Left renal cortex interstitium (tissue), 4 donors: Measurements from ENCODE around the gene NUDT14. TPM values are rescaled to one million over a fixed set of nuclear protein-coding genes. Genes with fewer than 3 reads are reported as not detected.

Experiments
- DNase-seq, 4 donors: peaks; one replicate each; pipeline ENCODE4 v3.0.0-alpha.2; 2013; ENCODE audit warnings: low read depth in 4 of 4, low spot score in 2 of 4, missing footprints in 1 of 4
- polyA plus RNA-seq, 4 donors: library from polyadenylated mRNA; unstranded; fragments of 120-200 nt; gene quantifications; one replicate each; pipeline ENCODE4 v1.2.1, GENCODE V29; 2013; ENCODE audit not compliant: insufficient read length in 4 of 4

Gene NUDT14
- 10 to 100 TPM; 21.5 to 42.8 (median 34.5) TPM for polyA plus RNA-seq

DNA sequence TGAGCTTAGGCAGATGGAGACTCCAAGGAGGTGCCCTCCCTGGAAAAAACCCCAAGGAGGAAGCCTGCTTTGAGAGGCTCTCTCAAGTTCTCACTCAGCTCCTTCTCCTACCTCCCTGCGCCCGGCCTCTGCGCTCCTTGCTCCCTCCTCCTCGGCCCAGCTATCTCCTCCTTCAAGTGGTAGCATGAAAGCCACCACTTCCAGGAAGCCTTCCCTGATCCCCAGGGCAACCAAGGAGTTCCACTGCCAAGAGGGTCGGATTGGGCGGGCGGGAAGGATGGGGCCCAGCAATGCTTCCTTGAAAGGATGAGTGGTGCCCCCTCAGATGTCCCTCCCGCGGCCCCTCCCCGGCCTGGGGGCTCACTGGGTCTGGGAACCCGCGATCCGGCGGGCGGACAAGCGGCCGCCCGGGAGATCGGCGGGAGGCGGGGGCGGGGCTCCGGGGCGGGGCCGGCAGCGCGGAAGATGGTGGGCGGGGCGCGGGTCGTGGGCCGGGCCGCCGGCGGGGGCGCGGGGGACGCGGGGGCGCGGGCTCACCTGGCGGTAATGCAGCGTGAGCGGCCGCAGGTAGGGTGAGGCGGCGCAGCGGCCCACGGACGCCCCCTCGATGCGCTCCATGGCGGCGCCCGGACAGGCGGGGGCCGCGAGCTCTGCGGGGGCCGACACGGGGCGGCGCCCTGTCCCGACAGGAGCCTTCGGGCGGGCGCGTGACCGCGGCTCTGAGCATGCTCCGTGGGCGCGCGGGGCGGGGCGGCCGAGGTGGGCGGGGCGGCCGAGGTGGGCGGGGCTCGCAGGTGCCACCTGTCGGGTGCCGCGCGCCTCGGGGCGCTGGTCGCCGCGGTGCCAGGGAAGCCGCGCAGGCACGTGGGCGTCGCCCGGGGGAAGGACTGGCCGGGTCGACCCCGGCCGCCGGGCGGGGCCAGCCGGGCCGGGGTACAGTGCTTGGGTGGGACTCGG lies at the start of gene NUDT14:
NUDT14 (minus strand) TSS at position 721 of the 957 bp plus-strand sequence; CDS start at position 618, 103 bp downstream.
- no peak for DNase-seq

DNA sequence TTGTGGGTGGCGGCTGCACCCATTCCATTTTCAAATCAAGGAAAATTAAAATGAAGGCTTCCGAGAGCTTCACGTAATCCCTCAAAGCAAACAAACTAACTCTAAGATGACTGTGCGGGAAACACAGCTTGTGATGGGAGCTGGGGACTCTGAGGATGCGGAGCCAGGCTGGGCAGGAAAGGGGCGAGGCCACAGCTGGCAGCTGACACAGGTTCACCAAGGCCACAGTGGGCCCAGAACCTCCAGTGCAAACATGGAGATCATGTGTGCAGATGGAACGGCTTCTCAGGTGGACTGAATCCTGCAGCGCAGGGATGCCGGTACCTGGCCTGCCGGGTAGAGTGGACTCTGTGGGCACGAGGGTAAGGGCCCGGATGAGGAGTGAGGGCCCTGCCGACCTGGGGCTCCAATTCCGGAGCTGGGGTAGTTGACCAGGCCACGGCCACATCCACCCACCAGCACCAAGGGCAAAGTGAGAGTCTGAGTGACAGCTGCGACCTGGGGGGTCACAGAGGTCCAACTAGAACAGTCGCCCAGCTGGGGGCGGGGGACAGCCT lies 48.1 kb upstream of the NUDT14 start:
- DNase-seq = no peak

DNA sequence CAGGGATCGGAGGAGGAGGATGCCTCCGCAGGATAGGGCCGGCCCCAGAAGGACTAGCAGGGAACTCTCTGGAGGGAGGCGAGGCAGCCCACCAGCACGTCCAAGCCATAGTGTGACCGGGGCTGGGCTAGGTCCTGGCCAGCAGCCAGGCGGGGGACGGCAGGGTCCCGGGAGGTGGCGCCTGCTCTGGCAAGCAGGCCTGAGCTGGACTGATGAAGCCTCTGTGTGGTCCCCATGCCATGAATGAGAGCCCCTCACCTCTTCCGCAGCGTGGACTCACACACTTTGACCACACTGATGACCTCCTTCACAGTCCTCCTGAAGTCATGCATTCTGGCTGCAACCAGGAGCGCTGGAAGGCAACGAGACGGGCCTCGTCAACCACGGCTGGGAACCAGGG lies 47.5 kb upstream of the NUDT14 start:
- no peak for DNase-seq

DNA sequence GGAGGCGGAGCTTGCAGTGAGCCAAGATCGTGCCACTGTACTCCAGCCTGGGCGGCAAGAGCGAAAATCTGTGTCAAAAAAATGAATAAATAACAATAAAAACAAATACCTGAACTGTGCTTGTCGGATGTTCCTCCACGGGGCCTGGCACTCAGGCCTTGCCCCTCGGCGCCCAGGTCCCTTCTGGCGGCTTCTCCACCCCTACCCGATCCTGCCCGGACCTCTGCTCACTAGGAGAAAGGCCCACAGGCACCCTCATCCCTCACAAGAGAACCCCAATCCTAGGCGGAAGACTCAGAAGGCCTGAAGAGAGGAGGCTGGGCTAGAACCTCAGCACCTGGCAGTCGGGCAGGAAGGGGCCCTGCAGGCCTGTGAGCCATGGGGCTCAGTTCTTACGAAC lies 46.2 kb upstream of the NUDT14 start:
- DNase-seq = no peak

DNA sequence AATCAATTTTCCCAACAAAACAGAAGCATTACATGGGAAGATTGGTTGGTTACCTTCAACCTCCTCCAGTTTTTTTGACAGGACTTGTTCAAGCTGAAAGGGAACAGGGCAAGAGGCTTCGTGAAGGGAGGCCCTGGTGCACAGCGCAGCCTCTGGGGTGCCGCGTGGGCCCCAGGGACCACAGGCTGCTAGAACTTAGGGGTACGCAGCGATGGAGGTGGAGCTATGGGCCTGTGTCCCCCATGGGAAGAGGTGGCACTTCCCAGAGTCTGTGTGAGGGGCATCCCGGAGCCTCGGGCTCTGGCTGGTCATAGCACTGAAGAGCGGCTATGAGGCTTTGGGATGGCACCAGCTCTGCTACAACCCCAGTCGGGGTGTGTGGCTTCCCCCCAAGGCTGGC lies 45.1 kb upstream of the NUDT14 start:
- DNase-seq = no peak

DNA sequence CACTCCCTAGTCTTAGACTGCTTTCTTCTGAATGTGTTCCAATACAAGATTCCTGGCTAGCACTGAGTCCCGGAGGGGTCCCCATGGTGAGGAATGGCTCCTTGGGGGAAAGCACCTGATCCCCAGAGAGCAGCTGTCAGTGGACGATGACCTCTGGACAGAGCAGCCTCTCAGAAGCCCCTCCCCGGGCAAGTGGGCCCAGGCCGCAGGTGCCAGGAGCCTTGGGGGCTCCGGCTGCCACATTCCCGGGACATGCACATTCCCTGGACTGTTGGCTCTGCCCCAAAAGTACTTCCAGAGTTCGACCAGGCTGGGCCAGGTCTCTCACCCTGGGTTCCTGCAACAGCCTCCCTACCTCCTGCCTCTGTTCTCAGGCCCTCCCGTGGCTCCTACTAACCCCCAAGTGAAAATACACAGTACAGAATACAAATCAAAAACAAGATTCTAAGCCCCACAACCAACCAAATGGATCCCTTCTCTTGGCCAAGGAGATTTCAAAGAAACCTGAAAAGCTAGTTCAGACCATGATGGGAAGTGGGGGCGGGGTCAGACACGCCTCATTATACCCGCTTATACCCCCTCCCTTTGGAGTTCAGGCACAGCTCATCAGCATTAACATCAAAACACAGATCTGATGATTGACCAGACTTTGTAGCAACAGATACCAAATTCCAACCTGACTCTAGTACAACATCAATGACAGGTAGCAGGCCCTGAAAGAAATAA lies 43.9 kb upstream of the NUDT14 start:
- DNase-seq = no peak

DNA sequence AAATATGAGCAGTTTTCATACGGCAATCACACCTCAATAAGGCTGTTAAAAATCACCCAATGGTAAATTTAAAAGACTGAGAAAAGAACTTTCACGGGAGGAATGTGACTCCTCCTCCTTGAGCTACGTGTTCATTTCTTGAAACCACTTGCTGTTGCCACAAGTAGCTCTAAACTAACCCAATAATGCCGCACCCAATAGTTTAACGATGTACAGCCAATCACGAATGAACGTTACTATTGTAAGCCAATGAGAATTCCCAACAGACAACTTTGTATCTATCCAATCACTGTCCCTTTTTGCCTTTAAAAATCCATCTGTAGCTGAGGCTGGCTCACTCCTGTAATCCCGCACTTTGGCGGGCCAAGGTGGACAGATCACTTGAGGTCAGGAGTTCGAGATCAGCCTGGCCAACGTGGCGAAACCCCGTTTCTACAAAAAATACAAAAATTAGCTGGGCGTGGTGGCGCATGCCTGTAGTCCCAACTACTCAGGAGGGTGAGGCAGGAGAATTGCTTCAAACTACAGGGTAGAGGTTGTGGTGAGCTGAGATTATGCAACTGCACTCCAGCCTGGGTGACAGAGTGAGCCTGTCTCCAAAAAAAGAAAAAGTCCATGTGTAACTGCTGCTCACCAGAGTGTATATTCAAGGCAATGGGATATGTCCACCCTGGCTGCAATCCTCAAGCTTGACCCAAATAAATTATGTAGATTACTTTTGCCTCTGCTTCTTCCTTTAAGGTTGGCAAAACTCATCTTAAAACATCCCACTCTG lies 42.8 kb upstream of the NUDT14 start:
- DNase-seq = no peak

DNA sequence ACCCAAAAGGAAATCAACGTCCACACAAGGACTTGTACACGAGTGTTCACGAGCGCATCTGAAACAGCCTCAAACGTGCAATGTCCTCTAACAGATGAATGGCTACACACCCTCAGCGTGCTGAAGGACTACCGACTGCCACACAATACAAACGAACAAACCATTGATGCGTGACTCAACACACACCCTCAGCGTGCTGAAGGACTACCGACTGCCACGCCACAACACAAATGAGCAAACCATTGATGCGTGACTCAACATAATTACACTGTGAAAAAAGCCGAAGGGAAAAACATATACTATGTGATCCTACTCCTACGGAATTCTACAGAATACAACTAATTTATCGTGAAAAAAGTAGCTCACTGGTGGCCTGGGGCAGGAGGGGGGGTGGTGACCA lies 42.1 kb upstream of the NUDT14 start:
- no peak for DNase-seq

DNA sequence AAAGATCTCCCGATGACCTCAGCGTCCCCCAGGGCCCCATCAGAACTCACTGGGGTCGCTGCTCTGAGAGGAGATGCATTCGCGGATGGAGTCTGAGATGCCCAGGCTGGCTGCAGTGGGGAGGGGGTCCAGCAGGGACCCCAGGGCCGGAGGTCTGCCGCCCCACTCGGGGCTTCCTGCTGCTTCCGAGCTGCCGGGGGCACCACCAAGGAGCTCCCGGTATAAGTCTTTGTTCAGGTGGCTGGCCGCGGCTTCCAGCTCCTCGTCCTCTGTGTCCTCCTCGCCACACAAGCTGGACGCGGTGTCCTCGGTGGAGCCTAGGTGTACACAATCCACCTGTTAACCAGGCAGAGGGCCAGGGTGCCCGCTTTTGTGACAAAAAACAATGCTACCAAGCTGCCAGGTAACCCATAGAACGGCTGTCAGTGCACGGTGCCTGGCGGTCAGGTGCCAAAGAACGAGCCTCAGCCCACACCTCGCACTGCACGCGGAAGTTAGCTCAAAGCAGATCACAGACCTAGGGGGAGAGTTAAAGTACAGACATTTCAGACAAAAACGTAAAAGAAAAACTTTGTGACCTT lies 40.6 kb upstream of the NUDT14 start:
- no peak for DNase-seq

DNA sequence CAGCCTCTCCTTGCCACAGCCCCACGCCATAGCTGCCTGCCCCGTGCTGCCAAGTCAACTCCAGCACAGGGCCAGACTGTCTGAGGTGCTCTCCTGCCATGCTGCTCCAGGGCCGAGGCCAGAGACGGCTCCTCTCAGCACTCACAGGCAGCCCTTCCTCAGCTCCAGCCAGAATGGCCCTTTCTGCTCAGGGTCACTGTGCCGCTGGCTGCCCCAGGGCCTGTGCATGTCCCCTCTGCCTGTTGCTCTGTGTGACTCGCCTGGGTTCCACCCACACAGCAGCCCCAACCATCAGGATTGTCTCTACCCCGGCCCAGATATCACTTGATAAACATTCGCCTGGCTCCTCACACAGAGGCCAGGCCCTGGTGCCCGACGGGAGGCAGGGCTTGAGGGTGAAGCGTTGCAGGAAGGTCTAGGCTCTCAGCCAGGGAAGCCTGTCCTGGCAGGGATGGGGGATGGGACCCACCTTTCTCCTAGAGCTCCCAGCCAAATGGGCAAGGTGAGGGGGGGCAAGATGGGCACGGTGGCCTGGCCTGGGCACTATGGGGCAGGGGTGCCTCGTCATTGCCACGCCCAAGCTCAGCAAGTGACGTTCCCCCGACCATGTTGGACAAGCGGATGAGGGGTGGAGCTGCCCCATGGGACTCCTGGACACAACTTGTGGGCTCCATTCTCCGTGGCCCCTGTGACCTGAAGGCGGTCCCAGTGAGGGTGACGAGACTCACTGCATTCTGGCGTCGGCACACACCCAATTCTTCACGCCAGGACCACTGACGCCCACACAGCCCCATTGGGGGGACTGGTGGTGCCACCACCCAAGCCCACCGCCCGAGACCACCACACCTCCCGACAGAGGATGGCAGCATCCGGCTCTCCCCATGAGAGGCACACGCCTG lies 39.8 kb upstream of the NUDT14 start:
- DNase-seq = no peak

DNA sequence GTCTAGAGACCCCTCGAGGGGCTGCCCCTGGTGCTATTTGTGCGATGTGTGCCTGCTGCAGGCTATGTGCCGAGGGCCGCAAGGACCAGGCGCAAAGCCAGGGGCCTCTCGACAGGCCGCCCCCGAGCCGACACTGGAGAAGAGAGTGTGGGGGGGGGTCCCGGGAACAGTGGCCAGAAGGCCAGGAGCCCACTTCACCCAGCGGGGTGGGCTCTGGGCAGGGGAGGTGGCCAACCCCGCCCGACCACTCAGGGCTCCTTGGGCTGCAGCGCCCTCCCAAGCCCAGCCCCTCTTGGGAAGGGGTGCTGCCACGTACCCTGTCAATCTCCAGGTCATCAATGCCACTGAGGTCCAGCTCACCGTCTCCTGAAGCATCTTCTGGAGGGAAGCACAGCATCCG lies 38.6 kb upstream of the NUDT14 start:
- no peak for DNase-seq

DNA sequence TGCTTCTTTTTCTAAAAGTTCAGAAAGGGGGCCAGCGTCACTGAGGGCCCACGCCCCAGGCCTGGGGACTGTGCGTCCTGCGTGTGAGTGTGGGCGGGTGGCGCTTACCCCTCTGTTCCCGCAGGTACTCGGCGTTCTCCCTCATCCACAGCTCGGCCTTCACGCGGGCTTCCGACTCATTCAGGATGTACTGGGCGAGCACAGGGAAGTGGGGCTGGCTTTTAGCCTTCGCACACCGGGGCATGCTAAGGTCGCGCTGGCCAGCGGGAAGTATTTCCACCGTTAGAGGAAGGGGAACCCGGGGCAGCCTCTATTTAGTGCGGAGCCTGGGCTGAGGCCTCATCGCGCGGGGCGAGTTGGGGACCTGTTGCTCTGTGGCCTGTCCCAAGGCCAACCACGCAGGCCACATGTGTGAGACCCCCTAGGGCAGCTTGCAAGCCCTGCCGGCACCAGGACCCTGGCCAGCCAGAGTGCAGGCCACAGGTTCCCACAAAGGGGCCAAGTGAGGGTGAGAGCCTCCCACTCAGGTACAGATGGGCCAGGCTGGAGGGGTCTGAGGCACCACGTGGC lies 38.0 kb upstream of the NUDT14 start:
- no peak for DNase-seq

DNA sequence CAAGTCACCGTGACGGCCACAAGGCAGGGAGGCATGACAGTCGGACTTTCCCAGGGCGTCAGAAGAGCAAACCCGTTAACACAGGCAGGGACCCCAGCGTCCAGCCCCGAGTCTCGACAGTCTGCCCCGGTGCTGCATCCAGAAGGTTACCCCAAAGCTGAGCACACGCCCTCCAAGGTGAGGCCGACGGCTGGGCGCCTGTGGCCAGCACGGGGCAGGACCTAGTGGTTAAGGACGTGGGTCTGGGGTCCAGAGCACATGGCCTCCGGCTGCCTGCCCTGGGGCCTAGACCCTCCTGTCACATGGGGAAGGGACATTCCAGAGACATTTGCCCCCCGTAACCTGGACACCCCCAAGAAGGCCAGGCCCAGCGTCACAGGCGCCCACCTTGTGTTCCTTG lies 37.5 kb upstream of the NUDT14 start:
- DNase-seq = no peak

DNA sequence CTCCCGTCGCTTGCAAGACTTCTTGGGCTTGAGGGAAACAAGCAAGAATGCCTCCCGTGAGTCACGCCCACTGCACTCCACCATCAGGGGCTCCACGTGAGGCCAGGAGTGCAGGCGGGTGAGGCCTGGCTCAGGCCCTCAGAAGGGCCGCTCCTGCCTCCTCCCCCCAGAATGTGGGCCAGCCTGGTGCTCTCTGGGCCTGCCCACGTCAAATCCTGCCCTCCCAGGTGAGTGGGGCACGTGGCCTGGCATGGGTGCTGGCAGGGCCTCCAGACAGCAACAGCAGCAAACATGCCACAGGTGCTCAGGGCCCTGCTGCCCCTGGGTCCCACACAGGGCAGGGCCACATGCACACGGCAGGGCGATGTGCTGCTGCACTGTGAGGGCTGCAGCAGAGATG lies 36.7 kb upstream of the NUDT14 start:
- DNase-seq = no peak

DNA sequence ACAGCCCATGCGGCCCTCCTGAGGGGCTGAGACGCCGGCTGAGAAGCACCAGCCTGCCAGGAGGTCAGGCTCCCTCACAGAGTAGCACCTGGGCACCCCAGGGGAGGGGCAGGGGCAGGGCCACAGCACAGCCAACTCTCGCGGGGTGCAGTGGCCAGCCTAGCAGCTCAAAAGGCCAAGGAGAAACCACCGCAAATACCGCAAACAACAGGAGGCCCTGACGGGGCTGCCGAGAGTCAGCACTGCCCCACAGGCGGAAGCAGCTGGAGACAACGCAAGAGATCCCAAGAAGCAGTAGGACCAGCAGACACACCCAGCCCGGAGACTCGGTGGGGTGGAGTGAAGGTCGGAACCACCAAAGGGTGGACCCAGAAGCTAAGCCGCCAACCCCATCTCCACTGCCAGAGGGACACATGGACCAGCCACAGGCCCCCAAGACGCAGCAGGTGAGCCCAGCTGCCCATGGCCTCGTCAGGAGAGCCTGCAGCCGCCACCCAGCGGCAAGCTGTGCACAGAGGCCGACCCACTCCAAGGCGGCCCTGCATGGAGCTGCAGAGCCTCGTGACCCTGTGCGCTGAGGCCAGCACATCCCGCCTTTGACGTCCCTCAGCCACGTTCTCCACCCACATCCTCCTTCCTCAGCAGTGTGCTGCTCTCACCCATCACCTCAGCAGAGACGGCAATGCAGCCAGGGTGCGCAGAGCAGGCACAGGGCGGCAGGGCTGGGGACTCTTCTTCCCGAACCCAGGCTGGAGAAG lies 35.6 kb upstream of the NUDT14 start:
- DNase-seq = no peak

DNA sequence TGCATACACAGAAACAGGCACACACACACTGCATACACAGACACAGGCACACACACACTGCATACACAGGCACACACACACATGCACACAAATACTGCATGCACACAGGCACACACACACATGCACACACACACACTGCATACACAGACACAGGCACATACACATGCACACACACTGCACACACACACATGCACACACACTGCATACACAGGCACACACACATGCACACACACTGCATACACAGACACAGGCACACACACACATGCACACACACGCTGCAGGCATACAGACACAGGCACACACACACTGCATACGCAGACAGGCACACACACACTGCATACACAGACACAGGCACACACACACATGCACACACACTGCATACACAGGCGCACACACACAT lies 34.5 kb upstream of the NUDT14 start:
- DNase-seq = no peak

DNA sequence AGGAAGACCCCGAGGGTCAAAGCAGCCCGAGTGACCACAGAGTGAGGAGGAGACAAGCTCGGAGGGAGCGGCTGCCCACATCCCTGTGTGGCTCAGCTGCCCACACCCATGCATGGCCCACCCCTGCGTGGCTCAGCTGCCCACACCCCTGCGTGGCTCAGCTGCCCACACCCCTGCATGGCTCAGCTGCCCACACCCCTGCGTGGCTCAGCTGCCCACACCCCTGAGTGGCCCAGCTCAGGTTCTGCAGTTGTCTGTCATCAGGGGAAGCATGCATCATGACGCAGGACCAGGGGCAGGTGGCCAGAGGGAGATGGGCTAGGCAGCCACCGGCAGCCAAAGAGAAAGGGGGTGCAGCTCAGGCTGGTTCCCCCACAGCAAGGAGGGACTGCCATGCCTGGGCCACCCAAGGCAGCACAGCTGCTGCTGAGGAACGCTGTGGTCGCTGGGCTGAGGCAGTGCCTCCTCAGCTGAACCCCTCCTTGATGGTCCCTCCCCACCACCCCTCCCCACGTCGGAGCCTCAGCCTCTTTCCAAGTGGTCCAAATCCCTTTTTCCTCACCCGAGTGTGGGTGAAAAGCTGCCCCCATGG lies 33.3 kb upstream of the NUDT14 start:
- no peak for DNase-seq

DNA sequence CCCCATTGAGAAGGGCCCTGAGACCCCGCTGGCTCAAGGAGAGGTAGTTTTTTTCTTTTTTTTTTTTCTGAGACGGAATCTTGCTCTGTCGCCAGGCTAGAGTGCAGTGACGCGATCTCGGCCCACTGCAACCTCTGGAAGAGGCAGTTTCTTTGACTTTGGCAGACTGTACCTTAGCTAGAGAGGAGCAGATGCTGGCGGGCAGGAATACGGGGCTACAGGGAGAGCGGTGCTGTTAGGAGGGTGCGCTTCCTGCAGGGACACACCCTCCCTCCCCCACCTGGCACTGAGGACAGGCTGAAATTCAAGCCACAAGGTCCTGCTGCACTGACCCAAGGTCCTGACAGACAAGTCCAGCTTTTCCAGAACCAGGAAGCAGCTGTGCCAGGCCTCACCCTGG lies 32.2 kb upstream of the NUDT14 start:
- no peak for DNase-seq
